ENCODE data around the gene MESP2. TPM values are rescaled to one million over a fixed set of nuclear protein-coding genes. Genes with fewer than 3 reads are reported as not detected.

Gene MESP2
- polyA plus RNA-seq, 1 donor from 2014 or later: not detected

GRCh38 chr15:89799011-89799911 lies 23.1 kb downstream of the MESP2 start:
- no peak overlapping the region for H3K4me3 ChIP-seq (ENCODE audit: low read length)
- H3K27ac ChIP-seq (ENCODE audit: low read length): no peak overlapping the region
- TF ChIP-seq TAF1 (IDR thresholded peaks at IDR 0.05; ENCODE audit: low read depth): no peak
- TF ChIP-seq MXI1 (conservative IDR thresholded peaks at IDR 0.05; ENCODE audit: poor library complexity, severe bottlenecking): no peak
- no peak for TF ChIP-seq POLR2AphosphoS5 (IDR thresholded peaks at IDR 0.05)
- TF ChIP-seq RAD21 (conservative IDR thresholded peaks at IDR 0.05): no peak
- no peak for TF ChIP-seq SMC3 (conservative IDR thresholded peaks at IDR 0.05; ENCODE audit: poor library complexity)
- TF ChIP-seq EP300 (conservative IDR thresholded peaks at IDR 0.05; ENCODE audit: poor library complexity, severe bottlenecking): no peak
- no peak for TF ChIP-seq EZH2 (IDR thresholded peaks at IDR 0.05; ENCODE audit: borderline replicate concordance, insufficient read depth, low read length, poor library complexity, severe bottlenecking)
- TF ChIP-seq CTCF (IDR thresholded peaks at IDR 0.05; ENCODE audit: poor library complexity, severe bottlenecking): no peak
- TF ChIP-seq REST (IDR thresholded peaks at IDR 0.05; ENCODE audit: borderline replicate concordance): no peak
- no peaks in the 10 kb centered on the region for H3K9me2 ChIP-seq (ENCODE audit: insufficient read depth, low read length)
- H3K79me2 ChIP-seq (replicated peaks; ENCODE audit: insufficient read depth, low read length): no peaks in the 10 kb centered on the region
- no peaks in the 10 kb centered on the region for H4K20me1 ChIP-seq (ENCODE audit: insufficient read depth)
- H3K9ac ChIP-seq (ENCODE audit: low read length): no peak overlapping the region
- no peaks in the 10 kb centered on the region for H3K9me3 ChIP-seq (ENCODE audit: low read length)
- no peaks in the 10 kb centered on the region for H3K27me3 ChIP-seq (ENCODE audit: insufficient read depth, low read depth, low read length)
- no peaks in the 10 kb centered on the region for H3F3A ChIP-seq (ENCODE audit: insufficient read depth, low read length, poor library complexity, severe bottlenecking)
- H2AFZ ChIP-seq (ENCODE audit: low read depth, low read length): no peak overlapping the region
- no peak overlapping the region for H3K4me2 ChIP-seq (ENCODE audit: low read length)
- H3K36me3 ChIP-seq (ENCODE audit: insufficient read depth, low read length): no peaks in the 10 kb centered on the region

- no peaks in the 10 kb centered on the region for H3F3A ChIP-seq (ENCODE audit: insufficient read depth, low read length, poor library complexity, severe bottlenecking)
- H3K79me2 ChIP-seq (replicated peaks; ENCODE audit: insufficient read depth, low read length): no peaks in the 10 kb centered on the region
- TF ChIP-seq RAD21 (conservative IDR thresholded peaks at IDR 0.05) (no peak), EP300 (conservative IDR thresholded peaks at IDR 0.05; ENCODE audit: poor library complexity, severe bottlenecking) (no peak), CTCF (IDR thresholded peaks at IDR 0.05; ENCODE audit: poor library complexity, severe bottlenecking) (no peak), EZH2 (IDR thresholded peaks at IDR 0.05; ENCODE audit: borderline replicate concordance, insufficient read depth, low read length, poor library complexity, severe bottlenecking) (no peak), POLR2AphosphoS5 (IDR thresholded peaks at IDR 0.05) (no peak)
- H3K4me2 ChIP-seq (ENCODE audit: low read length): no peak overlapping the region
- no peaks in the 10 kb centered on the region for H3K9me2 ChIP-seq (ENCODE audit: insufficient read depth, low read length)
- no peaks in the 10 kb centered on the region for H3K9me3 ChIP-seq (ENCODE audit: low read length)
- no peaks in the 10 kb centered on the region for H4K20me1 ChIP-seq (ENCODE audit: insufficient read depth)
- no peak overlapping the region for H3K27ac ChIP-seq (ENCODE audit: low read length)
- no peaks in the 10 kb centered on the region for H3K36me3 ChIP-seq (ENCODE audit: insufficient read depth, low read length)
- H3K4me3 ChIP-seq (ENCODE audit: low read length): no peak overlapping the region
- no peak overlapping the region for H2AFZ ChIP-seq (ENCODE audit: low read depth, low read length)
- no peaks in the 10 kb centered on the region for H3K27me3 ChIP-seq (ENCODE audit: insufficient read depth, low read depth, low read length)
- H3K9ac ChIP-seq (ENCODE audit: low read length): no peak overlapping the region
These were observed 23.9 kb downstream of the MESP2 start for GRCh38 chr15:89799918-89800498.

Data from neural cell (in vitro differentiated cells).